ENCODE measurements around the gene GRB10.
"Not testable (repeated sequence)": the region's sequence is repeated elsewhere in the genome, so short reads cannot be mapped to it uniquely, and the experiment has no call there.

GRB10 gene

GRCh38 chr7:50565977-50566376, 216.7 kb downstream of the GRB10 start:
- no peak for DNase-seq

GRCh38 chr7:50565559-50565916, 217.2 kb downstream of the GRB10 start:
- no peak for DNase-seq

GRCh38 chr7:50564640-50565558, 217.8 kb downstream of the GRB10 start, which contains the start of gene DDC:
Gene DDC, minus strand, starts transcription at chr7:50565405. Its CDS starts 21,320 bp downstream, at chr7:50544085.
- DNase-seq, result no peak

DNA sequence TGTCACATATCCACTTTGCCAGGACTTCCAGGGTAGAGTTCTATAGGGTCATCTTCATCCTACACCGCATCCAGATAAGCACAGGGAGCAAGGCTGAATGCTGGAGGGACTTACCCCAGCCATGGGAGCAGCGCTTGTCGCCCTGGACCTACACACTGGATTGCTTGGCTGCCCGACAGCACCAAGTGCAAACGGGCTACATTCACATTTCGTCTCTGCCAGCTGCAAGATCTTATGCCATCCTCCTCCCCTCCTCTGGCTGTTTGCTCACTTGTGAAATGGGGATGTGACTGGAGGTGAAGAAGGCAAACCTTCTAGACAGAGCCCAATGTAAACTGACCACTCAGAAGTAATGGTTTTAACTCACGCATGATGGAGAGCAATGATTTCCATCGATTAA, 218.5 kb downstream of the GRB10 start:
- no peak for DNase-seq

DNA sequence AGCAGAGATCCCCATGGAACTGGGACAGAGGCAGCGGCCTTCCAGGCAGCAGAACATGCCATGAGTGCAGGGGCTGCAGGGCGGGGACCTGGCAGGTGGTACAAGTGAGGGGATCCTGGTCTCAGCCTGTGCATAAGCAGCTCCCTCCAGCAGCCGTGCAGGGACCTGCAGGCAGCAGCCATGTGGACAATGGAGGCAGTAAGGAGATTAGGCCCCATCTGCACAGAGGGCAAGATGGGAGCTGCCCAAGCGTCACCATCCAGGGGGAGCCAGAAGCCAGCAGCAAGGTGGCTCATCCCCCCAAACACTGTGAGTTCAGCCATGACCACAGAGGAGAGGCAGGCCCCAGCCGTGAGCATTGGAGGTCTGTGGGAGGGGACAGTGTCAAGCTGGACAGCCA, 220.6 kb downstream of the GRB10 start:
- no peak for DNase-seq

DNA sequence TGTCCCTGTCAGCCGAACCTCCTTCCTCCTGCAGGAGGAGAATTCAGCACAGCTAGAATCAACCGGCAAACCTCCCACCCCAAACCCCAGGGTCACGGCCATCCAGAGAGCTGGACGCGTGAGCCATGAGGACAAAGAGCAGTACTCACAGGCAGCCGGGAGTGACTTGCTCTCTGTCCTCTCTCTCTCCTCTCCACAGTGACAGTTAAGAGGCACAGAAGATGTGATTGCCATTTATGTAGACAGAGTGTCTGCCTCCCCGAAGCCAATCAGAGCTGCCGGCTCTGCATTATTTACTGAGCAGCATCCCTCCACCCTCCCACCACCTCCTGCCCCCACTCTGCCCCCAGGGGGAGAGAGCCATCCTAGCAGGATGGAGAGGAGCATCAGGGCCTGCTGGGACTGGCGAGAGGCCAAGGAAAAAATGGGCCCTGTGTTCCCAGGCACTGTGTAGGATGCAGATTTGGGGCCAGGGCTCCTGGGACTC, 221.8 kb downstream of the GRB10 start:
- DNase-seq, result peak; percentile 43

GRCh38 chr7:50559881-50560280, 222.8 kb downstream of the GRB10 start:
- no peak for DNase-seq

- DNase-seq, result no peak
Observed at GRCh38 chr7:50558294-50559053, 224.2 kb downstream of the GRB10 start.

- no peak for DNase-seq
Observed at GRCh38 chr7:50557099-50557498, 225.6 kb downstream of the GRB10 start.

GRCh38 chr7:50556247-50556991, 226.3 kb downstream of the GRB10 start:
- no peak for DNase-seq

DNA sequence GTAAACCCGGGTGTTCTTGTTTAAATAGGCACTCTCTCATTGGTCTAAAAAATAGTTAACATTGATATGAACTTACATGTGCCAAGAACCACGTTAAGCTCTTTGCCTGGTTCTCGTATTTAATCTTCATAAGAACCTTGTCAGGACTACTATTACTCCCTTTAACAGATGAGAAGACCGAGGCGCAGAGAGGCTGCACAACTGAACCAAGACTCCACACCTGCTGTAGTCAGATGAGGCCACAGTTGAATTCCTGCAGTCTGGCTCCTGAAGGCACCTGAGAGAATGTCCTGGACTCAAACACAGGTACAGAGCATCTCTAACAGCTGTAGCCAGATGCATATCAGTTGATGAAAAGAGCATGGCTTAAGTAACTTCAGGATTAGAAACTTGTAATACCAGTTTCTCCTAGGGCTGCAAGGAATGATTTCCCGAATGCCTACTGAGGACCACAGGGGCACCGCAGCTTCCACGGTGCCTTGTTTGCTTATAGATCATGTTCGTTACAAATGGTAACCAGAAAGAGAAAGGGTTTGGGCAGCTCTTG, 227.0 kb downstream of the GRB10 start:
- no peak for DNase-seq

- DNase-seq, result no peak
Observed at GRCh38 chr7:50554431-50555322, 228.0 kb downstream of the GRB10 start.

DNA sequence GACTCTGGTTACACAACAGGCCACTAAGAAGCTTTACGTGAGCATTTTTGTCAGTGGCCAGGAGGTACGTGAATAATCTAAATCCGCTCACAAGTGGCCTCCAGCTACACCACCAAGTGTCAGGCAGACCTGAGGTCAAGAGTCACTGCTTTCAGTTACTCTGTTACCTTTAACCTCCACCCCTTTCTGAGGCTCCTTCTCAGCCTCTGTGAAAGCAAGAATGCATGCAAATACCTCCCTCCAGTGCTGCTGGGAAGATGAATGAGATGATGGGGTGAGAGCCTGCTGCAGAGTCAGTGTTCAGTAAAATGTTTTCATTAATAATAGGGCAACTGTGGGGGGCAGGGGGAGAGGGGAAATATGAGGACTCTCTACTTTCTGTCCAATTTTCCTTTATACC, 228.7 kb downstream of the GRB10 start:
- DNase-seq, result no peak

DNA sequence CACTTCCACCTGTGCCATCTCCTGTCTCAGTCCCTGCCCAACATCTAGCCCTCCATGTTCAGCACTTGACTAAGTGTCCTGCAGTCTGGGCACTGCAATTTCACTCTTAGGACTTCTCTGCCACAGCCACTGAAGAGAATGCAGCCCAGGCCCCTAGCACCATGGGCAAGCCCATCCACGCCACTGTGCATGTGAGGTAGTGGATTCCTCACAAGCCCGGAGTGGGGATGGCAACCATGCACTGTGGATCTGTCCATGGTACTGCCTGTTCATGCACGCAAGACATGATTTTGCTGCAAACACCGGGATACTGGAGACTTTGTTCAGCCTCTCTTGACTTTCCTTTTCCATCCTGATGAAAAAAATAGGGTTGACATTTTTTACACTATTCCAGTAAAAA, 229.8 kb downstream of the GRB10 start:
- no peak for DNase-seq

DNA sequence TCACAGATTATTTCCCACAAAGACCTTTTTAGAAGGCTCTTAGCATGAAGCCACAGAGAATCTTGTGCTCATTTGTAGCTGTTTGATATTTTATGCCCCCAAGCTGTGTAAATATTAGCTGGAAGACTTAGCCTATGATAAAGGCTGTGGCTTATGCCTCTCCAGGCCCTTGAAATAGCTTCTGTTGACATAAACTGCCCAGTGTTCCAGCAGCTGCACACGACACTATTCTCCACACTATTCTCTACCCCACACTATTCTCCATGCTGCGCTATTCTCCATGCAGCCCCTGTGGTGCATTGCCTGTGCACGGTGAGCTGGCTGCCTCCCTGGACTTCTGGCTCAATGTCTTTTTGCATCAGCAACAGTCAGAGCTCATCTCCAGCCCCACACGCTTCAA, 230.6 kb downstream of the GRB10 start:
- no peak for DNase-seq

GRCh38 chr7:50545613-50546012, 237.1 kb downstream of the GRB10 start:
- not testable (repeated sequence) for DNase-seq

- no peak for DNase-seq
Observed at GRCh38 chr7:50544992-50545391, 237.7 kb downstream of the GRB10 start.

DNA sequence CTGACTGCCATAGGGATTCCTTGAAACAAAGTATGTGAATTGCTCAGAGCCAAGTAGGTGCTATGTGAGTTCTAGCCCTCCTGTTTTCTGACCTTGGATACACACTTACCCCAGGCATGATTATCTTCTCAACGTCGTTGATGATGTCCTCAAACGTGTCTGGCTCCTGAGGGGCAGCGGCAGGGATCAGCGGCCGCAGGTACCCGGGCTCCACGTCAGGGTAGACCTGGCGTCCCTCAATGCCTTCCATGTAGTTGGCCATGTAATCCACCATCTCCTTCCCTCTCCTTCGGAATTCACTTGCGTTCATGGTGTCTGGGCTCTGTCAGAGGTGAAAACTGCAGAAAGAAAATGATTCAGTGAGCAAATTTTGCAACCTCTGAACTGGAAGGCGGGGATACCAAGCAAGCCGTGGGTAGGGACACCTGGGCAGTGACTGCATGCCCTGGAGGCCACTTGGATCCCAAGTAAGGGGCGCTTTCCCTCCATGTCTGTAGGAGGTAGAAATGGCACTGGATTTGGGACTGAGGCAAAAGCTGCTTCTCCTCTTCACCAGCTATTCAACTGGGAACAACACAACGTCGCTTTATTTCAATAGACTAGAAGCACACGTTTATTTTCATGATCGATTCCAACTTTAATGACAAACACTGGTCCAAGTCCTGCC, 238.8 kb downstream of the GRB10 start:
- no peak for DNase-seq

GRCh38 chr7:50542132-50542531, 240.6 kb downstream of the GRB10 start:
- no peak for DNase-seq

DNA sequence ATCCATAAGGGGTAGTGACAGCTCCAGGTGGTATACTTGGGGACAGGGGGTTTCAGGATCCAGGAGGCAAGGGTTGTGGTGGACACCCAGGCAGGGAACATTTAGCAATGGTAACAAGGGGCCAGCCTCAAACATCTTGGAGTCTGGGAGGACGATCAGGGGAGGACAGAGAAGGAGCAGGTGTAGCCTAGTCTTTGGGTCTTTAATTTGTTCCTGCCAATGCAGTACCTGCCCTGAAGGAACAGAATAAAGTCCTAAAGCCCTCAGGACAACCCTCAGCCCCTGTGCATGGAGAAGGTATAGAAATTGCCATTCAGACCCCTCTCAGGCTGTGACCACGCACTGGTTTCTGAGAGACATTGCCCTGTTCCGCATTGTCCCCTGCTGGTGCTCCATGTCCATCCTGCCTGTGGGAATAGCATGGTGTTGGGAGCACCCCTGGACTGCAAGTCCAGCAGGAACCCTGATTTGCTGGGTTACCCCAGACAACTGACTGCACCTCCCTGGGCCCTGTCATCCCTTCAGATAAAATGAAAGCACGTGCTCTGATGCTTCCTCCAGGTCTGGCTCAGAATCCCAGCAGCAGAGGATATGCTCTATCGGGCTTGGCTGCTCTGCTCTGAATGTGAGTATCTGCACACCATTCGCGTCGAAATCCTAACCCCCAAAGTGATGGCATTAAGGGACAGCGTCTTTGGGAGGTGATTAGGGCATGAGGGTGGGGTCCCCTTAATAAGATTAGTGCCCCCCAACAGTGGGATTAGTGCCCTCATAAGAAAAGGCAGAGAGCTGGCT, 241.7 kb downstream of the GRB10 start:
- DNase-seq, result no peak

Measured in NCI-H2171 treated with DMSO at 0.1 percent for 48 hours (cell line).